Thyroid gland (tissue), 4 donors: Measurements from ENCODE around the gene MPZL1. TPM values are rescaled to one million over a fixed set of nuclear protein-coding genes. Genes with fewer than 3 reads are reported as not detected.

Experiments used
- DNase-seq, 2 donors: peaks; one replicate each; pipeline ENCODE4 v3.0.0-alpha.2; 2019
- H3K27ac ChIP-seq, 3 donors: fragments of 200-600 bp; sonication (generic); 1 replicate in 2 of 3; 2 replicates in 1 of 3; pipeline ENCODE4 v1.5.1; 2016 to 2019; ENCODE audit warnings: mild to moderate bottlenecking in 1 of 3, moderate library complexity in 1 of 3
- H3K27me3 ChIP-seq: fragments of 200-600 bp; sonication (generic); one replicate; pipeline ENCODE4 v1.5.1; 2019
- H3K36me3 ChIP-seq, 2 donors: fragments of 200-600 bp; sonication (generic); one replicate each; pipeline ENCODE4 v1.5.1; 2016 to 2019
- H3K4me1 ChIP-seq, 2 donors: fragments of 200-600 bp; sonication (generic); one replicate each; pipeline ENCODE4 v1.5.1; 2017 to 2019
- H3K4me3 ChIP-seq, 3 donors: fragments of 200-600 bp; sonication (generic); replicated peaks in 1 of 3; 1 replicate in 2 of 3; 2 replicates in 1 of 3; pipeline ENCODE4 v1.5.1; 2016; ENCODE audit warnings: mild to moderate bottlenecking in 1 of 3
- H3K9me3 ChIP-seq: fragments of 200-600 bp; sonication (generic); one replicate; pipeline ENCODE4 v1.5.1; 2017
- CTCF ChIP-seq, 6 experiments: fragments of 200-600 bp in 3 of 6; fragments of 450-650 bp in 3 of 6; sonication (generic) in 3 of 6; IDR thresholded peaks; one replicate each; pipeline ENCODE4 v1.5.1; 2016 to 2019; ENCODE audit warnings: antibody characterized with exemption in 6 of 6, mild to moderate bottlenecking in 2 of 6, inconsistent platforms in 1 of 6, moderate library complexity in 1 of 6
- POLR2A ChIP-seq, 2 donors: fragments of 450-650 bp; IDR thresholded peaks; one replicate each; pipeline ENCODE4 v1.6.1; 2017; ENCODE audit warnings: antibody characterized with exemption in 2 of 2, mild to moderate bottlenecking in 2 of 2, moderate library complexity in 1 of 2
- WGBS, 2 donors: methylation state at CpG; one replicate each; pipeline ENCODE4 v1.1.5; 2017; 5-methylcytosine and 5-hydroxymethylcytosine counted together
- intact Hi-C: fragments of 100-400 bp; cut with DNase I; formaldehyde crosslinking; loops from one replicate; pipeline ENCODE4 v1.15.1; 2023
- total RNA-seq, 4 donors: library from RNA; depleted of rRNA; stranded (reverse); fragments of >200 nt; gene quantifications; one replicate each; pipeline ENCODE4 v1.2.3, GENCODE V29; 2016

The MPZL1 gene
- total RNA-seq, 4 donors from 2014 or later = 52.6 to 90.2 (median 61.8) TPM

GRCh38 chr1:167820684-167821355 lies 99.0 kb downstream of the MPZL1 start:
- DNase-seq = peak; percentile 58 to 75
- Histone ChIP-seq H3K9me3 (no peaks in the 10 kb centered on the region), H3K4me1 (peaks cover 5 to 15% of the 10 kb centered on the region in 2 donors), H3K4me3 (no peak overlapping the region), H3K27ac (peak overlapping the region in 2 of 3 donors; percentile 5 to 69), H3K36me3 (no peaks in the 10 kb centered on the region), H3K27me3 (no peaks in the 10 kb centered on the region)
- 59 to 82% methylated on average over 12 of the region's 12 CpGs for WGBS, 2 donors
- intact Hi-C loops = loop anchor here (10.0 kb wide), 1 partner anchor 264 kb away; no protein-coding TSS in a partner anchor
- TF ChIP-seq CTCF (IDR thresholded peaks at IDR 0.05) (no peak), POLR2A (IDR thresholded peaks at IDR 0.05) (no peak)

GRCh38 chr1:167821356-167821685 lies 99.5 kb downstream of the MPZL1 start:
- H3K27me3 ChIP-seq = no peaks in the 10 kb centered on the region
- H3K36me3 ChIP-seq = no peaks in the 10 kb centered on the region
- no peak for DNase-seq
- no peak overlapping the region for H3K4me3 ChIP-seq
- H3K4me1 ChIP-seq = peaks cover 5 to 15% of the 10 kb centered on the region in 2 donors
- no peak overlapping the region for H3K27ac ChIP-seq
- TF ChIP-seq POLR2A (IDR thresholded peaks at IDR 0.05) (no peak), CTCF (IDR thresholded peaks at IDR 0.05) (no peak)
- intact Hi-C loops = loop anchor here (10.0 kb wide), 1 partner anchor 263 kb away; no protein-coding TSS in a partner anchor
- H3K9me3 ChIP-seq = no peaks in the 10 kb centered on the region
- 93% methylated on average over 6 of the region's 6 CpGs for WGBS, 2 donors

- H3K9me3 ChIP-seq = no peaks in the 10 kb centered on the region
- H3K36me3 ChIP-seq = no peaks in the 10 kb centered on the region
- WGBS, 2 donors = 83 to 87% methylated on average over 4 of the region's 4 CpGs
- peaks cover 5 to 15% of the 10 kb centered on the region in 2 donors for H3K4me1 ChIP-seq
- intact Hi-C loops = loop anchor here (10.0 kb wide), 1 partner anchor 263 kb away; no protein-coding TSS in a partner anchor
- no peaks in the 10 kb centered on the region for H3K27me3 ChIP-seq
- no peak overlapping the region for H3K27ac ChIP-seq
- TF ChIP-seq CTCF (IDR thresholded peaks at IDR 0.05) (no peak), POLR2A (IDR thresholded peaks at IDR 0.05) (no peak)
- no peak overlapping the region for H3K4me3 ChIP-seq
- DNase-seq = no peak
These were observed 100.3 kb downstream of the MPZL1 start for GRCh38 chr1:167821969-167822685.

GRCh38 chr1:167824163-167824794 lies 102.5 kb downstream of the MPZL1 start:
- TF ChIP-seq CTCF (IDR thresholded peaks at IDR 0.05) (no peak), POLR2A (IDR thresholded peaks at IDR 0.05) (no peak)
- intact Hi-C loops = loop anchor here (10.0 kb wide), 1 partner anchor 261 kb away; no protein-coding TSS in a partner anchor
- no peak overlapping the region for H3K4me3 ChIP-seq
- peaks cover 5 to 15% of the 10 kb centered on the region in 2 donors for H3K4me1 ChIP-seq
- no peaks in the 10 kb centered on the region for H3K9me3 ChIP-seq
- no peaks in the 10 kb centered on the region for H3K27me3 ChIP-seq
- DNase-seq = no peak
- no peak overlapping the region for H3K27ac ChIP-seq
- no peaks in the 10 kb centered on the region for H3K36me3 ChIP-seq
- 81 to 82% methylated on average over 9 of the region's 9 CpGs for WGBS, 2 donors
